NT2/D1 (cell line): ENCODE results near the gene C5orf52.

Experiments used
- SUZ12 ChIP-seq: IDR thresholded peaks from 2 replicates; pipeline ENCODE4 v1.6.1; 2011; ENCODE audit not compliant: insufficient read length, insufficient read depth; ENCODE audit errors: extremely low read depth
- YY1 ChIP-seq: IDR thresholded peaks from 2 replicates; pipeline ENCODE4 v1.6.1; 2011; ENCODE audit not compliant: insufficient read length, insufficient read depth
- ZNF274 ChIP-seq: IDR thresholded peaks from 2 replicates; pipeline ENCODE4 v1.6.1; 2011; ENCODE audit warnings: mild to moderate bottlenecking, low read depth, low read length

GRCh38 chr5:157626831-157627230, 44.5 kb upstream of the C5orf52 start:
- no peak for TF ChIP-seq ZNF274
- TF ChIP-seq YY1 = no peak
- no peak for TF ChIP-seq SUZ12
